Liver (tissue), 9 donors: Measurements from ENCODE around the gene ACP1. TPM values are rescaled to one million over a fixed set of nuclear protein-coding genes. Genes with fewer than 3 reads are reported as not detected.

Source experiments
- DNase-seq: peaks from one replicate; pipeline ENCODE4 v3.0.0-alpha.2; 2017; ENCODE audit warnings: low spot score
- H3K27ac ChIP-seq, 2 donors: one replicate each; pipeline ENCODE4 v1.7.0; 2013; ENCODE audit warnings: inconsistent platforms in 2 of 2, low read length in 2 of 2, control low read depth in 1 of 2, low read depth in 1 of 2, mild to moderate bottlenecking in 1 of 2
- H3K27me3 ChIP-seq, 4 donors: one replicate each; pipeline versions ENCODE4 v1.6.1 to v1.7.0; 2013; ENCODE audit warnings: low read length in 3 of 4, inconsistent platforms in 1 of 4, mild to moderate bottlenecking in 1 of 4, moderate library complexity in 1 of 4; ENCODE audit not compliant: control insufficient read depth in 4 of 4, insufficient read depth in 4 of 4
- H3K36me3 ChIP-seq, 4 donors: one replicate each; pipeline versions ENCODE4 v1.6.1 to v1.7.0; 2013; ENCODE audit warnings: low read length in 3 of 4, mild to moderate bottlenecking in 3 of 4, low read depth in 1 of 4, moderate library complexity in 1 of 4; ENCODE audit not compliant: control insufficient read depth in 4 of 4, insufficient read depth in 3 of 4
- H3K4me1 ChIP-seq, 4 donors: one replicate each; pipeline versions ENCODE4 v1.6.1 to v1.7.0; 2013; ENCODE audit warnings: low read length in 3 of 4, mild to moderate bottlenecking in 3 of 4, moderate library complexity in 1 of 4; ENCODE audit not compliant: control insufficient read depth in 4 of 4, insufficient read depth in 4 of 4
- H3K4me3 ChIP-seq, 3 donors: one replicate each; pipeline versions ENCODE4 v1.6.1 to v1.7.0; 2013; ENCODE audit warnings: low read length in 3 of 3, control low read depth in 1 of 3, low read depth in 1 of 3, mild to moderate bottlenecking in 1 of 3
- H3K9ac ChIP-seq, 2 donors: one replicate each; pipeline ENCODE4 v1.7.0; 2013; ENCODE audit warnings: low read length in 2 of 2, mild to moderate bottlenecking in 2 of 2, moderate library complexity in 2 of 2, control low read depth in 1 of 2, low read depth in 1 of 2
- H3K9me3 ChIP-seq, 4 donors: one replicate each; pipeline versions ENCODE4 v1.6.1 to v1.7.0; 2013; ENCODE audit warnings: low read length in 3 of 4; ENCODE audit not compliant: control insufficient read depth in 4 of 4
- EGR1 ChIP-seq, 2 donors: IDR thresholded peaks; 2 replicates each; pipeline ENCODE4 v1.6.1; 2016 to 2018; ENCODE audit warnings: antibody characterized with exemption in 2 of 2, low read depth in 2 of 2
- FOXA1 ChIP-seq: IDR thresholded peaks from 2 replicates; pipeline ENCODE4 v1.6.1; 2016; ENCODE audit warnings: antibody characterized with exemption
- FOXA2 ChIP-seq: IDR thresholded peaks from 2 replicates; pipeline ENCODE4 v1.6.1; 2016; ENCODE audit warnings: antibody characterized with exemption
- GABPA ChIP-seq, 2 donors: IDR thresholded peaks in 1 of 2; conservative IDR thresholded peaks in 1 of 2; 2 replicates each; pipeline ENCODE4 v1.6.1; 2016; ENCODE audit warnings: antibody characterized with exemption in 2 of 2, mild to moderate bottlenecking in 1 of 2, moderate library complexity in 1 of 2
- HNF4A ChIP-seq, 2 donors: conservative IDR thresholded peaks; 2 replicates each; pipeline ENCODE4 v1.6.1; 2016; ENCODE audit warnings: antibody characterized with exemption in 2 of 2, mild to moderate bottlenecking in 2 of 2
- HNF4G ChIP-seq: IDR thresholded peaks from 2 replicates; pipeline ENCODE4 v1.6.1; 2016; ENCODE audit warnings: antibody characterized with exemption
- JUND ChIP-seq, 2 donors: IDR thresholded peaks; 2 replicates each; pipeline ENCODE4 v1.6.1; 2016; ENCODE audit warnings: antibody characterized with exemption in 2 of 2
- MAX ChIP-seq: IDR thresholded peaks from 2 replicates; pipeline ENCODE4 v1.6.1; 2016; ENCODE audit warnings: antibody characterized with exemption
- NR2F2 ChIP-seq: IDR thresholded peaks from 2 replicates; pipeline ENCODE4 v1.6.1; 2016; ENCODE audit warnings: antibody characterized with exemption
- RAD21 ChIP-seq, 2 donors: IDR thresholded peaks; 2 replicates each; pipeline ENCODE4 v1.6.1; 2016; ENCODE audit warnings: antibody characterized with exemption in 2 of 2, mild to moderate bottlenecking in 2 of 2
- REST ChIP-seq: IDR thresholded peaks from 2 replicates; pipeline ENCODE4 v1.6.1; 2016; ENCODE audit warnings: antibody characterized with exemption, mild to moderate bottlenecking
- RXRA ChIP-seq, 2 donors: IDR thresholded peaks; 2 replicates each; pipeline ENCODE4 v1.6.1; 2017 to 2018; ENCODE audit warnings: antibody characterized with exemption in 2 of 2, mild to moderate bottlenecking in 1 of 2
- SP1 ChIP-seq: IDR thresholded peaks from 2 replicates; pipeline ENCODE4 v1.6.1; 2018; ENCODE audit warnings: antibody characterized with exemption, mild to moderate bottlenecking
- TAF1 ChIP-seq: conservative IDR thresholded peaks from 2 replicates; pipeline ENCODE4 v1.6.1; 2016; ENCODE audit warnings: antibody characterized with exemption, mild to moderate bottlenecking
- YY1 ChIP-seq: IDR thresholded peaks from 2 replicates; pipeline ENCODE4 v1.6.1; 2016; ENCODE audit warnings: antibody characterized with exemption, mild to moderate bottlenecking
- WGBS: extraction: QIAGEN DNeasy Blood & Tissue Kit; methylation state at CpG from one replicate; pipeline ENCODE4 v1.1.7; 2013; 5-methylcytosine and 5-hydroxymethylcytosine counted together
- polyA plus RNA-seq, 2 donors: library from polyadenylated mRNA; stranded (reverse) in 1 of 2; unstranded in 1 of 2; fragments of 200-250 nt in 1 of 2; fragments of >200 nt in 1 of 2; fragmentation: Nextera tagmentation in 1 of 2; extraction: Ambion mirVana in 1 of 2; gene quantifications; one replicate each; pipeline versions ENCODE4 v1.2.1 to v1.2.3, GENCODE V29; 2013 to 2015
- total RNA-seq, 2 donors: library from RNA; depleted of rRNA; stranded (reverse); fragments of >200 nt; gene quantifications; one replicate each; pipeline ENCODE4 v1.2.3, GENCODE V29; 2014
- TF ChIP-seq, protein P1 (sequence below): IDR thresholded peaks from 2 replicates; pipeline ENCODE4 v1.6.1; 2016; ENCODE audit warnings: antibody characterized with exemption
- TF ChIP-seq, protein P2 (sequence below): fragments of 150-350 bp; IDR thresholded peaks from 2 replicates; pipeline ENCODE4 v1.5.1; 2017; ENCODE audit warnings: improper control_type of control experiment, low read depth, low read length; ENCODE audit not compliant: missing input control
- TF ChIP-seq, protein P3 (sequence below): IDR thresholded peaks from 2 replicates; pipeline ENCODE4 v1.6.1; 2016; ENCODE audit warnings: antibody characterized with exemption
- donor health status: healthy.
- donor health status: healthy.
- donor health status: healthy.
- donor health status: healthy.
- donor health status: healthy.

The ACP1 gene
- total and polyA plus RNA-seq, 4 donors: 59.9 to 115 (median 75.7) TPM

DNA sequence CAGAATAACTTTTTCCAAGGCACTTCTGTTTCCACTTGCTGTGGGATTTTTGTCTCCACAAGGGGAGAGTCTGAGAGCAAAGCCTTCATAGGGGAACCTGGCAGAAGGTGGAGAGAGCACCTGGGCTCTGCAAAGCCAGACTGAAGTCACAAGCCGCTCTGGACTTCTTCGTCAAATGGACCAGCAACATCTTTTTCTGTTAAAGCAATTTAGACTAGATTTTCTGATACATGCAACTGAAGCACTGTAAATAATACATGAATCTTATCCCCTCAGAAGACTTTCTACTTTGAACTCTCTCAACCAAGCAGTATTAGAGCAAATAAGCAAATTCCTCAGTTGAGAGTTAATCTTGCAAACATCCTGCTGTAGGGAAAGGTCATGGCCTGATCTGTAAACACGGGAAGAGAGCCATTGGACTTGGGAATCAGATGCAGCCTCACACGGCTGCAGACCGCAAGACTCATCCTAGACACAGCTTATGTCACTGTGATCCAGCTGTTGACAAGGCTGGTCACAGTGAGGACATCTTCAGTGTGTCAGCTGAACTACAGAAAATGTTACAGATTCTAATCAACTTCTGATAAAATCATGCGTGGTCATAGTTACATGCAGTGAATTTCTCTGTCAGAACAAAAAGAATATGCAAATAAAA, 4.1 kb upstream of the ACP1 start:
- no peak for DNase-seq
- Histone ChIP-seq H3K36me3 (no peaks in the 10 kb centered on the region), H3K27me3 (no peaks in the 10 kb centered on the region), H3K9ac (no peak overlapping the region), H3K27ac (peak overlapping the region; percentile 64 to 68), H3K4me3 (no peak overlapping the region), H3K9me3 (no peaks in the 10 kb centered on the region), H3K4me1 (peaks cover 8 to 18% (median 15%) of the 10 kb centered on the region in 4 donors)
- 24% methylated on average over 6 of the region's 6 CpGs for WGBS
- TF ChIP-seq EGR1 (IDR thresholded peaks at IDR 0.05; ENCODE audit: low read depth in 2 of 2): no peak
- peak; percentile 49 to 52 for TF ChIP-seq RAD21 (IDR thresholded peaks at IDR 0.05)
- peak; percentile 96 for TF ChIP-seq FOXA2
- TF ChIP-seq, protein P1, sequence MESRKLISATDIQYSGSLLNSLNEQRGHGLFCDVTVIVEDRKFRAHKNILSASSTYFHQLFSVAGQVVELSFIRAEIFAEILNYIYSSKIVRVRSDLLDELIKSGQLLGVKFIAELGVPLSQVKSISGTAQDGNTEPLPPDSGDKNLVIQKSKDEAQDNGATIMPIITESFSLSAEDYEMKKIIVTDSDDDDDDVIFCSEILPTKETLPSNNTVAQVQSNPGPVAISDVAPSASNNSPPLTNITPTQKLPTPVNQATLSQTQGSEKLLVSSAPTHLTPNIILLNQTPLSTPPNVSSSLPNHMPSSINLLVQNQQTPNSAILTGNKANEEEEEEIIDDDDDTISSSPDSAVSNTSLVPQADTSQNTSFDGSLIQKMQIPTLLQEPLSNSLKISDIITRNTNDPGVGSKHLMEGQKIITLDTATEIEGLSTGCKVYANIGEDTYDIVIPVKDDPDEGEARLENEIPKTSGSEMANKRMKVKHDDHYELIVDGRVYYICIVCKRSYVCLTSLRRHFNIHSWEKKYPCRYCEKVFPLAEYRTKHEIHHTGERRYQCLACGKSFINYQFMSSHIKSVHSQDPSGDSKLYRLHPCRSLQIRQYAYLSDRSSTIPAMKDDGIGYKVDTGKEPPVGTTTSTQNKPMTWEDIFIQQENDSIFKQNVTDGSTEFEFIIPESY: peak; percentile 53
- TF ChIP-seq, protein P2, sequence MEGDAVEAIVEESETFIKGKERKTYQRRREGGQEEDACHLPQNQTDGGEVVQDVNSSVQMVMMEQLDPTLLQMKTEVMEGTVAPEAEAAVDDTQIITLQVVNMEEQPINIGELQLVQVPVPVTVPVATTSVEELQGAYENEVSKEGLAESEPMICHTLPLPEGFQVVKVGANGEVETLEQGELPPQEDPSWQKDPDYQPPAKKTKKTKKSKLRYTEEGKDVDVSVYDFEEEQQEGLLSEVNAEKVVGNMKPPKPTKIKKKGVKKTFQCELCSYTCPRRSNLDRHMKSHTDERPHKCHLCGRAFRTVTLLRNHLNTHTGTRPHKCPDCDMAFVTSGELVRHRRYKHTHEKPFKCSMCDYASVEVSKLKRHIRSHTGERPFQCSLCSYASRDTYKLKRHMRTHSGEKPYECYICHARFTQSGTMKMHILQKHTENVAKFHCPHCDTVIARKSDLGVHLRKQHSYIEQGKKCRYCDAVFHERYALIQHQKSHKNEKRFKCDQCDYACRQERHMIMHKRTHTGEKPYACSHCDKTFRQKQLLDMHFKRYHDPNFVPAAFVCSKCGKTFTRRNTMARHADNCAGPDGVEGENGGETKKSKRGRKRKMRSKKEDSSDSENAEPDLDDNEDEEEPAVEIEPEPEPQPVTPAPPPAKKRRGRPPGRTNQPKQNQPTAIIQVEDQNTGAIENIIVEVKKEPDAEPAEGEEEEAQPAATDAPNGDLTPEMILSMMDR: no peak
- no peak for TF ChIP-seq TAF1
- TF ChIP-seq FOXA1: peak; percentile 92
- TF ChIP-seq NR2F2: peak; percentile 94
- peak; percentile 71 for TF ChIP-seq HNF4G
- TF ChIP-seq RXRA (IDR thresholded peaks at IDR 0.05): peak; percentile 89 to 93
- peak; percentile 90 to 95 for TF ChIP-seq HNF4A (conservative IDR thresholded peaks at IDR 0.05)
- TF ChIP-seq JUND (IDR thresholded peaks at IDR 0.05): peak; percentile 65 to 77
- no peak for TF ChIP-seq REST
- TF ChIP-seq MAX: peak; percentile 54
- no peak for TF ChIP-seq GABPA (IDR thresholded peaks at IDR 0.05 in 1 of 2, conservative IDR thresholded peaks at IDR 0.05 in 1 of 2)
- TF ChIP-seq YY1: peak; percentile 67
- TF ChIP-seq, protein P3, sequence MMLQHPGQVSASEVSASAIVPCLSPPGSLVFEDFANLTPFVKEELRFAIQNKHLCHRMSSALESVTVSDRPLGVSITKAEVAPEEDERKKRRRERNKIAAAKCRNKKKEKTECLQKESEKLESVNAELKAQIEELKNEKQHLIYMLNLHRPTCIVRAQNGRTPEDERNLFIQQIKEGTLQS: no peak
- peak; percentile 86 for TF ChIP-seq SP1
